Left lung (tissue), 10 donors: ENCODE results near the gene CCM2L. TPM values are rescaled to one million over a fixed set of nuclear protein-coding genes. Genes with fewer than 3 reads are reported as not detected.

ENCODE experiments used
- ATAC-seq: fragments of 200-7000 bp; cut with Tn5 transposase; one replicate; pipeline ENCODE4 v1.9.1; 2020; ENCODE audit warnings: moderate library complexity
- DNase-seq, 4 donors: peaks; one replicate each; pipeline ENCODE4 v3.0.0-alpha.2; 2013 to 2020
- H3K27ac ChIP-seq, 2 donors: fragments of 200-600 bp; sonication (generic) in 1 of 2; one replicate each; pipeline versions ENCODE4 v1.5.0 to v1.8.0; 2020 to 2021
- H3K27me3 ChIP-seq, 2 donors: fragments of 200-600 bp; sonication (generic) in 1 of 2; one replicate each; pipeline versions ENCODE4 v1.5.0 to v1.8.0; 2020 to 2021
- H3K36me3 ChIP-seq, 2 donors: fragments of 200-600 bp; sonication (generic) in 1 of 2; one replicate each; pipeline versions ENCODE4 v1.5.0 to v1.8.0; 2020 to 2021
- H3K4me1 ChIP-seq, 2 donors: fragments of 200-600 bp; one replicate each; pipeline ENCODE4 v1.8.0; 2021
- H3K4me3 ChIP-seq, 2 donors: fragments of 200-600 bp; sonication (generic) in 1 of 2; one replicate each; pipeline versions ENCODE4 v1.5.0 to v1.8.0; 2020 to 2021; ENCODE audit warnings: mild to moderate bottlenecking in 1 of 2
- H3K9me3 ChIP-seq, 2 donors: fragments of 200-600 bp; sonication (generic) in 1 of 2; one replicate each; pipeline versions ENCODE4 v1.5.0 to v1.8.0; 2020 to 2021
- CTCF ChIP-seq, 2 donors: fragments of 200-600 bp; sonication (generic) in 1 of 2; IDR thresholded peaks; one replicate each; pipeline versions ENCODE4 v1.5.0 to v1.8.0; 2021; ENCODE audit warnings: antibody characterized with exemption in 2 of 2
- intact Hi-C, 2 donors: fragments of 100-400 bp; cut with DNase I; formaldehyde crosslinking; loops; one replicate each; pipeline versions ENCODE4 v1.11.2 to v1.14.2; 2022
- polyA plus RNA-seq, 6 donors: library from polyadenylated mRNA; unstranded; fragments of 120-200 nt; gene quantifications; one replicate each; pipeline ENCODE4 v1.2.1, GENCODE V29; 2013; ENCODE audit not compliant: insufficient read length in 6 of 6
- total RNA-seq, 2 donors: library from RNA; stranded (reverse); fragmentation: NEBNext Ultra II Directional; extraction: Animal tissue kit (Norgen Biotek cat#: 25700); gene quantifications; one replicate each; pipeline ENCODE4 v1.2.1, GENCODE V29; 2021
- donor health status: DM: no; HTN: yes; CAD: no.
- donor health status: DM: no; HTN: no; CAD: no.

Gene CCM2L
- total and polyA plus RNA-seq, 8 donors: 6.8 to 16.5 (median 13.1) TPM

GRCh38 chr20:32070282-32070681 is 60.0 kb downstream of the CCM2L start:
- DNase-seq (no peak), ATAC-seq (no peak)
- Histone ChIP-seq H3K9me3 (no peaks in the 10 kb centered on the region), H3K4me3 (no peak overlapping the region), H3K27me3 (peaks cover 0 to 5% of the 10 kb centered on the region in 2 donors), H3K36me3 (peaks cover 0 to 38% of the 10 kb centered on the region in 2 donors), H3K4me1 (peaks cover 6 to 59% of the 10 kb centered on the region in 2 donors), H3K27ac (peak overlapping the region in 1 of 2 donors; percentile 86)
- intact Hi-C loops: no loop called here
- no peak for TF ChIP-seq CTCF (IDR thresholded peaks at IDR 0.05)

- H3K27ac ChIP-seq: peak overlapping the region in 1 of 2 donors; percentile 86
- DNase-seq: no peak
- TF ChIP-seq CTCF (IDR thresholded peaks at IDR 0.05): no peak
Measured at GRCh38 chr20:32070690-32071213, 60.5 kb downstream of the CCM2L start.

GRCh38 chr20:32071395-32072167 is 61.3 kb downstream of the CCM2L start:
- H3K27me3 ChIP-seq: peaks cover 0 to 6% of the 10 kb centered on the region in 2 donors
- no peak for DNase-seq
- H3K36me3 ChIP-seq: peaks cover 0 to 51% of the 10 kb centered on the region in 2 donors
- H3K4me1 ChIP-seq: peaks cover 6 to 57% of the 10 kb centered on the region in 2 donors
- H3K9me3 ChIP-seq: no peaks in the 10 kb centered on the region
- intact Hi-C loops: no loop called here
- no peak overlapping the region for H3K4me3 ChIP-seq
- no peak for TF ChIP-seq CTCF (IDR thresholded peaks at IDR 0.05)
- ATAC-seq: no peak
- H3K27ac ChIP-seq: peak overlapping the region in 1 of 2 donors; percentile 86

More at GRCh38 chr20:32070690-32071213, 60.5 kb downstream of the CCM2L start:
- no peaks in the 10 kb centered on the region for H3K9me3 ChIP-seq
- intact Hi-C loops: no loop called here
- H3K36me3 ChIP-seq: peaks cover 0 to 43% of the 10 kb centered on the region in 2 donors
- no peak overlapping the region for H3K4me3 ChIP-seq
- ATAC-seq: no peak
- peaks cover 0 to 5% of the 10 kb centered on the region in 2 donors for H3K27me3 ChIP-seq
- peaks cover 6 to 56% of the 10 kb centered on the region in 2 donors for H3K4me1 ChIP-seq

GRCh38 chr20:32072168-32072750 is 62.0 kb downstream of the CCM2L start:
- intact Hi-C loops: no loop called here
- no peak for TF ChIP-seq CTCF (IDR thresholded peaks at IDR 0.05)
- Histone ChIP-seq H3K27ac (no peak overlapping the region), H3K4me1 (peaks cover 6 to 57% of the 10 kb centered on the region in 2 donors), H3K27me3 (peaks cover 0 to 11% of the 10 kb centered on the region in 2 donors), H3K36me3 (peaks cover 0 to 58% of the 10 kb centered on the region in 2 donors), H3K4me3 (no peak overlapping the region), H3K9me3 (no peaks in the 10 kb centered on the region)
- ATAC-seq (no peak), DNase-seq (no peak)

- Histone ChIP-seq H3K9me3 (no peaks in the 10 kb centered on the region), H3K36me3 (peaks cover 0 to 88% of the 10 kb centered on the region in 2 donors), H3K4me1 (peaks cover 0 to 52% of the 10 kb centered on the region in 2 donors), H3K27ac (no peak overlapping the region), H3K27me3 (peaks cover 0 to 7% of the 10 kb centered on the region in 2 donors), H3K4me3 (no peak overlapping the region)
- no peak for TF ChIP-seq CTCF (IDR thresholded peaks at IDR 0.05)
- DNase-seq: no peak
- no peak for ATAC-seq
- intact Hi-C loops: no loop called here
Measured at GRCh38 chr20:32075534-32075933, 65.3 kb downstream of the CCM2L start.
